ENCODE results near the gene TXNL4A.

Gene TXNL4A

DNA sequence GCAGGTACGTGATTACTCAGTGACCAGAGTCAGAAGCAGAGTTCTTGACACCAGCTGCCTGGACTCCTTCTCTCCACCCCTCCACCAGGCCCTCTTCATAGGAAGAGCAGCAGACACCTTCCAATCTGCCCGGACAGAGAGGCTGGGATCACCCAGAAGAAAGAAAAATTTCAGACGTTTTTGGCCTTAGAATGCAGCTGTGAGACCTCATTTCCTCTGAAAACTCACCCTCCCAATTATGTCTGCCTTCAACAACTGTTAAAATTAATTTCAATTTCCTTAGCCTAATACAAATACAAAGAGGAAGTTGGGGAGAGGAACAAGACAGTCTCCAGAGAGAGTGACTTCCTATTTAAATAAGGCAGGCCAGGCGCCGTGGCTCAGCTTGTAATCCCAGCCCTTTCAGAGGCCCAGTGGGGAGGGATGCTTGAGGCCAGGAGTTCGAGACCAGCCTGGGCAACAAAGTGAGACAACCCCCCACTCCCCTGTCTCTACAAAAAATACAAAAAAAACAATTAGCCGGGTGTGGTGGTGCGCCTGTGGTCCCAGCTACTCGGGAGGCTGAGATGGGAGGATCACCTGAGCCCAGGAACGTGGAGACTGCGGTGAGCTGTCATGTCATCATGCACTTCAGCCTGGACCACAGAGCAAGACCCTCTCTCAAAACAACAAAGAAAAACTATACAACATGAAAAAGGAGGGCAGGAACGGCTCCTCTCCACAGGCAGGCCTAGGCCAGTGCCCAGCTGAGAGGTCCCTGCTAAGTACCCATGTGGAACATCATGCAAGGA, 38.5 kb downstream of the TXNL4A start:
- no peak for DNase-seq (ENCODE audit: low read depth, low spot score)

DNA sequence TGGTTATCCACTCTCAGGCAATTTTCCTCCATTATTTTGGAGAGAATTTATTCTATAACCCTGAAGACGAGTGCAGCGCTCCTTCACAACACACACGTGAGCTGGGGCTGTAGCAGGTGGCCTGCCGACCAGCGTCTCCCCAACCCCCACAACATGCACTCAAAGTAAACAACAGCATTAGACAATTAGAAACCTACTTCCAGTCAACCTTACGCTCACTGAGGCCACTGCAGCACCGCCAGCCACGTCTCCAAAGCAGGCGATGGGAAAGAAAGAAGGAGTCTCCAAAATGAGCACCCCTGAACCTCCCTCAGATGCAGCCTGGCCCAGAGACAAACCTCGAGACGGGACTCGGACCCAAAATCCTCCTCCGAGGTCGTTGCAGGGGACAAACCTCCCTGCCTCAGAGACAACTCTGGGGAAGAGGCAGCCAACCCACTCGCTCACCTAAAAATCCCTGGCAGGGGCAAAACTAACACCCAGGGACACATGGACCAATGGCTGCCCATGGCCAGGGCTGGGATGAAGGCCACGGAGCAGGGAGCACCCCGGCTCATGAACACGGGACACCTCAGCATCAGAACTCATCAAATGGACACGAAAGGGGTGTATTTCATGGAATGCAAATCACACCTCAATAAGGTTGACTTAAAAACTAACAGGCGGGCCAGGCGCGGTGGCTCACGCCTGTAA, 39.5 kb downstream of the TXNL4A start:
- no peak for DNase-seq (ENCODE audit: low read depth, low spot score)

- DNase-seq (ENCODE audit: low read depth, low spot score), result no peak
Observed at GRCh38 chr18:79947881-79948610, 40.3 kb downstream of the TXNL4A start.

DNA sequence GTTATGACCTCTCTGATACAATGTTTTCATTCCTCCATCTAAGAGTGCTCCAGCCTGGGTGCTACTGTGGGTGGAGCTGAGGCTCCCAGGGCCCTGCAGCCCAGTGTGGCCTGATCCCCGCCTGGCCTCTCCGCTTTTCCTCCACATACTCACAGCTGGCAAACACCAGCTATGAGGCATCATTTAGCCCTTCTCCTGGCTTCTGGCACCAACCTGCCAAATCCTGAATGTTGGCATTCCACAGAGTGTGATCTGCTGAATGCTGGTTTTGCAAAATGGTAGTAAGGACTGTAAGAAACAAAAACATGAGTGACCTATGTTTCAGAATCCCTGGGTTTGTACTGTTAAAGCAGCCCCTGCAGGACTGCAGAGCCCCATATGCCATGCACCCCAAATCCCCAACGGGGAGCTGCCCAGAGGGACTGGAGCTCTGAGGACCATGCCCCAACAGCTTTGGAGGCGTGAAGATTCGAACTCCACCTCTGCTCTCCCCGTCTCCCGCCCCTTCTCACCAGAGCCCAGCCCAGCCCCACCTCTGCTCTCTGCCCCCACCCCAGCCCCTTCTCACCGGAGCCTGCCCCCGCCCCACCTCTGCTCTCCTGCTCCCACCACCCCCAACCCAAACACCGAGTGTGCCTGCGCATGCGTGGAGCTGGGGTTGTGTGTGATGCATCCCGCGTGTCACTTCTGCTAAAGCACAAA, 41.2 kb downstream of the TXNL4A start:
- DNase-seq (ENCODE audit: low read depth, low spot score), result no peak

- no peak for DNase-seq (ENCODE audit: low read depth, low spot score)
Observed at GRCh38 chr18:79945118-79946042, 43.0 kb downstream of the TXNL4A start.

DNA sequence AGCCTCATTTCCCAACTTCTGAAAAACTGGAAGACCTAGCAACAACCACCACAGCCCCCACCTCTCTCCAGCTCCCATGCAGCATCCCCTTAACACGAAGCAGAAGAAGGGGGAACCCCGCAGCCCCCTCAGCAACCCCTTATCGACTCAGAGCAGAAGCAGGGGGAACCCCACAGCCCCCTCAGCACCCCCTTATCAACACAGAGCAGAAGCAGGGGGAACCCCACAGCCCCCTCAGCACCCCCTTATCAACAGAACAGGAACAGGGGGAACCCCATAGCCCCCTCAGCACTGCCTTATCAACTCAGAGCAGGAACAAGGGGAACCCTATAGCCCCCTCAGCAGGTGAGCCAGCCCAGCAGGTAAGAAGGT, 43.6 kb downstream of the TXNL4A start:
- no peak for DNase-seq (ENCODE audit: low read depth, low spot score)

- no peak for DNase-seq (ENCODE audit: low read depth, low spot score)
Observed at GRCh38 chr18:79944126-79944731, 44.1 kb downstream of the TXNL4A start.

- no peak for DNase-seq (ENCODE audit: low read depth, low spot score)
Observed at GRCh38 chr18:79943608-79944125, 44.7 kb downstream of the TXNL4A start.

GRCh38 chr18:79942786-79943607, 45.4 kb downstream of the TXNL4A start:
- no peak for DNase-seq (ENCODE audit: low read depth, low spot score)

GRCh38 chr18:79942211-79942610, 46.2 kb downstream of the TXNL4A start:
- DNase-seq (ENCODE audit: low read depth, low spot score), result no peak

GRCh38 chr18:79941473-79942119, 46.8 kb downstream of the TXNL4A start:
- DNase-seq (ENCODE audit: low read depth, low spot score), result no peak

DNA sequence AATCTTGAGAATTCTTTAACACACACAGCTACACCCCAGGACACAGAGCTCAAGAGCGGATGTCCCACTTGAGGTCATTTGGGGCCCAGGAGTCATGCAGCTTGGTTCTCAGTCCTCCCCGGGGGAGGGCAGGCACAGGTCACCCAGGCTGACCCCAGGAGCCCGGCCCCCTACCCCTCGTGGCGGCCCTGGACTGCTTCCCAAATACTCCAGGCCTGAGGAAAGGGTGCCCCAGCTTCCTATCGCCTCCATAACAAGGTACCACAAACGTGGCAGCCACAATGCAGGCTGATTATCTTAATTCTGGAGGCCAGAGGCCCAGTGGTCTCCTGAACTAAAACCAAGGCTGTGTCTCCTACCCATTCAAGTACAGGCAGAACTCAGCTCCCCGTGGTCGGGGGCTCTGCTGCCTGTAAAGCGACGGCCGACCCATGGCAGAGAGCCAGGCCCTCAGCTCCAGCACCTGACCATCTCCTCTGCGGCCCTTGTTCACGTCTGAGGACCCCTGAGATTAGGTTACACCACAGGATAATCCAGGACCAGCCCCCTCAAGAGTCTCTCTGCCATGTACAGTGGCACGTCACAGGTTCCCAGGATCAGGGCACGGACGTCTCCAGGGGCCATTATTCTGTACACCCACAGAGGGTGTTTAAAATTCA, 47.4 kb downstream of the TXNL4A start:
- no peak for DNase-seq (ENCODE audit: low read depth, low spot score)

- DNase-seq (ENCODE audit: low read depth, low spot score), result no peak
Observed at GRCh38 chr18:79940126-79940813, 48.1 kb downstream of the TXNL4A start.

DNA sequence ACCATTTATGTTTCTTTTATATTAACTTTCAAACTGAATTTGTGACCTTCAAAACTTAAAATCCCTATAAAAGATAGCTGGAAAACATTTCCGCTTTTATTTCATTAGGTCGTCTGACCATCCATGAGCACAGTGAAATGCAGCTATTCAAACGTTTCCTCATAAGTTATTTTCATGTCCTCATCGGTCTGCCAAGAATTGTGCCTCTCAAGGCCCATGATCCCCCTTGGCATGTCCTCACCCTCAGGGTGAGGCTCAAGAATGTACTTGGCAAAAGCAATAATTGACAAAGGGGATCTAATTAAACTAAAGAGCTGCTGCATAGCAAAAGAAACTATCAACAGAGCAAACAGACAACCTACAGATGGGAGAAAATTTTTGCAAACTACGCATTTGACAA, 49.3 kb downstream of the TXNL4A start:
- DNase-seq (ENCODE audit: low read depth, low spot score), result no peak

GRCh38 chr18:79938196-79938595, 50.2 kb downstream of the TXNL4A start:
- DNase-seq (ENCODE audit: low read depth, low spot score), result no peak

- DNase-seq (ENCODE audit: low read depth, low spot score), result no peak
Observed at GRCh38 chr18:79937103-79937860, 51.1 kb downstream of the TXNL4A start.

DNA sequence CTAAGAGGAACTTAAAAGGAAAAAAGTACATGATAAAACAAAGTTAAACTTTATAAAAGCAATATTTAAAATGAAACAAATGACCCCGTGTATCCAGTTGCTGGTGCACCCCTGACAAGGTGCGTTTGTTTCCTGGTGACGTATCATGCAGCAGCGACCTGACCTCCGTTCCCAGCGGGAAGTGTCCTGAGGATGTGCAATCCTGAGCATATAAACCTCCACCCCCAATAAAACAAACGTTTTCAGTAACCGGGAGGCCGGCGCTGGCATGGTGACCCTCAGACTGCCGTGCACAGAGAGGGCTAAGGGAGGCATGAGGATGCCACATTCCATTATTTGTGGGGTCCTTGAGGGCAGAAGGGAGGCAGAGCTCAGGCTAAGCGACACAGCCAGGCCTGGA, 51.7 kb downstream of the TXNL4A start:
- no peak for DNase-seq (ENCODE audit: low read depth, low spot score)

Data from iPS DF 19.7 (cell line).